ENCODE data around the gene TUBD1. TPM values are rescaled to one million over a fixed set of nuclear protein-coding genes. Genes with fewer than 3 reads are reported as not detected.
"Not testable (repeated sequence)": the region's sequence is repeated elsewhere in the genome, so short reads cannot be mapped to it uniquely, and the experiment has no call there.

The TUBD1 gene
- total and polyA plus RNA-seq, 2 donors from 2014 or later: 6.8 to 11.9 TPM

- Histone ChIP-seq H3K4me3 (ENCODE audit: low read length in 3 of 3) (no peak overlapping the region), H3K9me3 (ENCODE audit: control insufficient read depth in 2 of 3, insufficient read depth in 1 of 3, low read length in 3 of 3) (no peaks in the 10 kb centered on the region), H3K27me3 (ENCODE audit: control insufficient read depth, insufficient read depth, low read length) (no peaks in the 10 kb centered on the region), H3K4me1 (ENCODE audit: control insufficient read depth in 2 of 3, insufficient read depth in 2 of 3, low read depth in 1 of 3, low read length in 3 of 3) (peaks cover 9 to 19% (median 19%) of the 10 kb centered on the region in 3 donors), H3K9ac (ENCODE audit: low read length in 3 of 3) (peak overlapping the region in 2 of 3 donors; percentile 10 to 17), H3K27ac (ENCODE audit: low read depth in 2 of 2, low read length in 2 of 2) (peak overlapping the region; percentile 56 to 57), H3K36me3 (ENCODE audit: control insufficient read depth in 2 of 3, insufficient read depth in 3 of 3, low read length in 3 of 3) (no peaks in the 10 kb centered on the region)
- intact Hi-C loops (cut with DNase I): no loop called here
- FAIRE-seq (no peak), DNase-seq (peak in 2 of 5 donors; percentile 70 to 85)
- no peak for TF ChIP-seq CTCF (IDR thresholded peaks at IDR 0.05; ENCODE audit: borderline replicate concordance, extremely low read depth, insufficient read depth)
These were observed 41.0 kb downstream of the TUBD1 start for GRCh38 chr17:59851439-59852375.

- H3K9me3 ChIP-seq (ENCODE audit: control insufficient read depth in 2 of 3, insufficient read depth in 1 of 3, low read length in 3 of 3); H3K4me3 ChIP-seq (ENCODE audit: low read length in 3 of 3); H3K27ac ChIP-seq (ENCODE audit: low read depth in 2 of 2, low read length in 2 of 2); H3K27me3 ChIP-seq (ENCODE audit: control insufficient read depth, insufficient read depth, low read length); DNase-seq; intact Hi-C loops (cut with DNase I); H3K36me3 ChIP-seq (ENCODE audit: control insufficient read depth in 2 of 3, insufficient read depth in 3 of 3, low read length in 3 of 3); H3K9ac ChIP-seq (ENCODE audit: low read length in 3 of 3); FAIRE-seq: not testable (repeated sequence)
- peaks cover 17 to 28% (median 24%) of the 10 kb centered on the region in 3 donors for H3K4me1 ChIP-seq (ENCODE audit: control insufficient read depth in 2 of 3, insufficient read depth in 2 of 3, low read depth in 1 of 3, low read length in 3 of 3)
These were observed 42.4 kb downstream of the TUBD1 start for GRCh38 chr17:59850311-59850710.

DNA sequence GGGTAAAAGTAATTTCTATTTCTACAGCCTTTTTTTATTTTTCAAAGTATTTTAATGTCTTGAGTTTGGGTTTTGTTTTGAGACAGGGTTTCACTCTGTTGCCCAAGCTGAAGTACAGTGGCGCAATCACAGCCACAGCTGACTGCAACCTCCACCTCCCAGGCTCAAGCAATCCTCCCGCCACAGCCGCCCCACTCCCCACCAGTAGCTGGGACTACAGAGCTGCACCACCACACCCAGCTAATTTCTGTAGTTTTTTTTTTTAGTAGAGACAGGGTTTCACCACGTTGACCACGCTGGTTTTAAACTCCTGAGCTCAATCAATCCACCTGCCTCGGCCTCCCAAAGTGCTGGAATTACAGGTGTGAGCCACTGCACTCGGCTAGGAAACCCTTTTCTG is 44.0 kb downstream of the TUBD1 start:
- Histone ChIP-seq H3K36me3 (ENCODE audit: control insufficient read depth in 2 of 3, insufficient read depth in 3 of 3, low read length in 3 of 3) (no peaks in the 10 kb centered on the region), H3K9me3 (ENCODE audit: control insufficient read depth in 2 of 3, insufficient read depth in 1 of 3, low read length in 3 of 3) (no peaks in the 10 kb centered on the region), H3K4me3 (ENCODE audit: low read length in 3 of 3) (no peak overlapping the region), H3K27ac (ENCODE audit: low read depth in 2 of 2, low read length in 2 of 2) (peak overlapping the region; percentile 41 to 63), H3K27me3 (ENCODE audit: control insufficient read depth, insufficient read depth, low read length) (no peaks in the 10 kb centered on the region), H3K4me1 (ENCODE audit: control insufficient read depth in 2 of 3, insufficient read depth in 2 of 3, low read depth in 1 of 3, low read length in 3 of 3) (peaks cover 17 to 28% (median 28%) of the 10 kb centered on the region in 3 donors), H3K9ac (ENCODE audit: low read length in 3 of 3) (no peak overlapping the region)
- FAIRE-seq (no peak), DNase-seq (peak in 2 of 5 donors; percentile 52 to 94)
- intact Hi-C loops (cut with DNase I): no loop called here
- TF ChIP-seq CTCF (IDR thresholded peaks at IDR 0.05; ENCODE audit: borderline replicate concordance, extremely low read depth, insufficient read depth): no peak

DNA sequence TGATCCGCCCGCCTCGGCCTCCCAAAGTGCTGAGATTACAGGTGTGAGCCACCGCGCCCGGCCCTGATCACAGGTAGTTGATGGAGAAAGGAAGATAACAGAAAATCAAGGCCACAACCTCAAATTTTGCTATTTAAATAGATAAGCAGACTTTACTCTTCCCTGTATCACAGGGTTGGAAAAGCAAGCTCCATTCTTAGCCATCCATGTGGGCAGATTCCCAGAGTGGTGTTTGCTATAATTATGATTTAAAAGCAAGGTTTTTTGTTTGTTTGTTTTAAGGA is 44.4 kb downstream of the TUBD1 start:
- peak in 1 of 5 donors; percentile 14 for DNase-seq
- H3K4me1 ChIP-seq (ENCODE audit: control insufficient read depth in 2 of 3, insufficient read depth in 2 of 3, low read depth in 1 of 3, low read length in 3 of 3): peaks cover 17 to 28% (median 27%) of the 10 kb centered on the region in 3 donors
- peak overlapping the region in 1 of 2 donors; percentile 41 for H3K27ac ChIP-seq (ENCODE audit: low read depth in 2 of 2, low read length in 2 of 2)
- no peaks in the 10 kb centered on the region for H3K27me3 ChIP-seq (ENCODE audit: control insufficient read depth, insufficient read depth, low read length)
- no peak for FAIRE-seq
- intact Hi-C loops (cut with DNase I): no loop called here
- H3K36me3 ChIP-seq (ENCODE audit: control insufficient read depth in 2 of 3, insufficient read depth in 3 of 3, low read length in 3 of 3): no peaks in the 10 kb centered on the region
- TF ChIP-seq CTCF (IDR thresholded peaks at IDR 0.05; ENCODE audit: borderline replicate concordance, extremely low read depth, insufficient read depth): no peak
- H3K9ac ChIP-seq (ENCODE audit: low read length in 3 of 3): no peak overlapping the region
- H3K9me3 ChIP-seq (ENCODE audit: control insufficient read depth in 2 of 3, insufficient read depth in 1 of 3, low read length in 3 of 3): no peaks in the 10 kb centered on the region
- no peak overlapping the region for H3K4me3 ChIP-seq (ENCODE audit: low read length in 3 of 3)

Data from kidney (tissue), 14 donors.